ENCODE data around the gene TMCC3. TPM values are rescaled to one million over a fixed set of nuclear protein-coding genes. Genes with fewer than 3 reads are reported as not detected.
"Not testable (repeated sequence)": the region's sequence is repeated elsewhere in the genome, so short reads cannot be mapped to it uniquely, and the experiment has no call there.

Gene TMCC3
- total RNA-seq, 3 donors from 2014 or later: 40.8 to 97.2 (median 92.0) TPM

DNA sequence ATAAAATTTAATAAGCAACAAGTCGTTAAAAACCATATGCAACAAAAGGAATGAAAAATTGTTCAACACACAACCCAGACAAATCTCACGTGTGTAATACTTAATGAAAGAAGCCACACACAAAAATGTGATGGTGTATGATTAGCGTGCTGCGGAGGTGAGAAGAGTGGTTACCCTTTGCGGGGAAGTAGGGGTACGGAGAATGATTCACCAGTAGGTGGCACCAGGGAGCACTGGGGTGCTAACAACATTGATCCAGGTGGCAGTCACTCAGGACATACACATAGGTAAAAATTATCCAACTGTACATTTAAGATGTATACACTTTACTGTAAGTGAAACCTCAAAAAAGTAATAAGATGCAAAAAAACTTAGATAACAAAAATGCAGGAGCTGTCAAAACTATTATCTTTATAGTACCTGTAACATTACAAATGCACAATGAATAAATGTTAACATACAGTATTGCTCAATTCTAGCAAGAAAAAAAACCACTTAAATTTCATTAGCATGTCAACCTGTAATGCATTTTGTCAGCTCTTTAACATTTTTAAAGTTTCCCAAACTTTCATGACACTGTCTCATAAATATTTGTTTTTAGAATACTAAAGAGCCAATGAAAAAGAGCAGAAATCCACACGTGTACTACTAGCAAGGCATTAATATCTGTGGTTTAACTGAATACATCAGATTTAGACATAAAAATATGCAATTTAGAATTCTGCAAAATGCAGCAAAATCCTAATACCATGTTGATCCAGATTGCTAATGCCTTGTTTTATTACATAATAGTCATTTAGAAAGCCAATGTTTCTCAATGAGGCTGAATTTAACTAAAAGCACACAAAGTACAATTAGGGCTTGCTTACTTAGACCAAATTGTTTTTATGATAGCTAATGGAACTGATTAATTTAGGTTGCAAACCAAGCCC is 46.7 kb downstream of the TMCC3 start:
- Histone ChIP-seq H3K9me3 (peaks cover 6% of the 10 kb centered on the region), H3K36me3 (ENCODE audit: low read depth) (no peaks in the 10 kb centered on the region), H3K4me1 (ENCODE audit: low read depth) (no peaks in the 10 kb centered on the region), H3K4me3 (no peak overlapping the region)
- intact Hi-C loops (cut with DNase I, micrococcal nuclease): no loop called here
- TF ChIP-seq CTCF (IDR thresholded peaks at IDR 0.05): peak; percentile 63
- ATAC-seq (peak; percentile 78), DNase-seq (peak in 2 of 3 donors; percentile 67 to 77)

DNA sequence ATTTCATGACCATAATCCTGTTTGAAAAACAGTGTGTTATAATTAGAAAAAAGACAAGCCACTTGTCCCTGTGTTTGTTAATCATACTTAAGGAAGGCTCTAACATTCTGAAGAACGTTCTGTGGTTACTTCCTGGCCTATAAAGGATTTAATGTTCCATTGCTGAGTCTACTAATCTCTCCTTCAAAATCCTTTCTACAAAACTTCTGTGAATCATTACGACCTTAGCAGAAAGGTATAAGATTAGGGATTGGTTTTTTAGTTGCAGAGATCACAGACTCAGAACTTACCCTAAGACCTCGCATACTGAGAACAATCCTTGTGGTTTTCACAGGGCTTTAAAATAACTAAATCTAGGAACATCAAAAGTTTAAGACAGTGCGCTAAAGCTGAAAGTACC is 48.3 kb downstream of the TMCC3 start:
- intact Hi-C loops (cut with DNase I, micrococcal nuclease): no loop called here
- H3K4me1 ChIP-seq (ENCODE audit: low read depth): peaks cover 4% of the 10 kb centered on the region
- peaks cover 6% of the 10 kb centered on the region for H3K9me3 ChIP-seq
- H3K4me3 ChIP-seq: no peak overlapping the region
- H3K36me3 ChIP-seq (ENCODE audit: low read depth): no peaks in the 10 kb centered on the region
- DNase-seq (no peak), ATAC-seq (no peak)
- no peak for TF ChIP-seq CTCF (IDR thresholded peaks at IDR 0.05)

DNA sequence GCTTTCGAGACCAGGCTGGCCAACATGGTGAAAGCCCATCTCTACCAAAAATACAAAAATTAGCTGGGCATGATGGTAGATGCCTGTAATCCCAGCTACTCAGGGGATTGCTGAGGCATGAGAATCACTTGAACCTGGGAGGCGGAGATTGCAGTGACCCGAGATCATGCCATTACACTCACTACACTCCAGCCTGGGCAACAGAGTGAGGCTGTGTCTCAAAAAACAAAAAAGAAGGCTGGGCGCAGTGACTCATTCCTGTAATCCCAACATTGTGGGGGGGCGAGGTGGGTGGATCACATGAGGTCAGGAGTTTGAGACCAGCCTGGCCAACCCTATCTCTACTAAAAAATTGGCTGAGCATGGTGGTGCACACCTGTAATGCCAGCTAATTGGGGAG is 49.0 kb downstream of the TMCC3 start:
- H3K36me3 ChIP-seq (ENCODE audit: low read depth); intact Hi-C loops (cut with DNase I, micrococcal nuclease); DNase-seq; H3K9me3 ChIP-seq; ATAC-seq; H3K4me1 ChIP-seq (ENCODE audit: low read depth); H3K4me3 ChIP-seq: not testable (repeated sequence)

DNA sequence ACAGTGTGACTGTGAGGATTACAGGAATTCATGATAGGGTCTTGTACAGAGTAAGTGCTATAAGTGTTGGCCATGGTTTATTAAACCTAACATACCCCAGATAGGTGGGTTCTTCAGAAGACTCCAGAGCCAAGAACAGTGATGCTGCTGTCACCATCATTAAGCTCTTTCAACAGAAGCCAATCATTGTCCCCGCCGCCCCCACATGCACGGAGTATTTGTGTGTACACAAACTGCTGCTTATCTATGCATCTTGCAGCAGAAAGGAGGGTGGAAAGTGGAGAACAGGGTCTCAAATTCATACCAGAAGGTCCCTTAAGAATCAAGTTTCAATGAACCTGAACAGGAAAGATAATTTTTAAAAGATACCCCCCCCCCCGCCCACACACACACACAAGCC is 51.2 kb downstream of the TMCC3 start:
- ATAC-seq (no peak), DNase-seq (no peak)
- no peak for TF ChIP-seq CTCF (IDR thresholded peaks at IDR 0.05)
- intact Hi-C loops (cut with DNase I, micrococcal nuclease): no loop called here
- Histone ChIP-seq H3K4me1 (ENCODE audit: low read depth) (peaks cover 8% of the 10 kb centered on the region), H3K9me3 (no peaks in the 10 kb centered on the region), H3K36me3 (ENCODE audit: low read depth) (no peaks in the 10 kb centered on the region), H3K4me3 (no peak overlapping the region)

DNA sequence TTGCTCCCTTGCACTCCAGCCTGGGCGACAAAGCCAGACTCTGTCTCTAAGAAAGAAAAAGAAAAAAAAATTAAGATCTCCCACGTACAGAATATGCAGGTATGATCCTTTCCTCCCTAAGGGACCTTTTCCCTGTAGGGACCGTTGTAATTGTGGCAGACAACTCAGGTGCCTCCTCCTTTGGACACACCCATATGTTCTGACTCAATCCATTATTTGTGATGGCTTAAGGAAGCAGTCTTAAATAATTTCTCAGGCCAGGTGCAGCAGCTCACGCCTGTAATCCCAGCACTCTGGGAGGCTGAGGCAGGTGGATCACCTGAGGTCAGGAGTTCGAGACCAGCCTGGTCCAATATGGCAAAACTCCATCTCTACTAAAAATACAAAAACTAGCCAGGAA is 53.1 kb downstream of the TMCC3 start:
- Histone ChIP-seq H3K36me3 (ENCODE audit: low read depth) (no peaks in the 10 kb centered on the region), H3K4me1 (ENCODE audit: low read depth) (peaks cover 8% of the 10 kb centered on the region), H3K9me3 (no peaks in the 10 kb centered on the region), H3K4me3 (no peak overlapping the region)
- TF ChIP-seq CTCF (IDR thresholded peaks at IDR 0.05): no peak
- DNase-seq (peak in 1 of 3 donors; percentile 26), ATAC-seq (peak; percentile 92)
- intact Hi-C loops (cut with DNase I, micrococcal nuclease): no loop called here

- DNase-seq (no peak), ATAC-seq (no peak)
- no peak for TF ChIP-seq CTCF (IDR thresholded peaks at IDR 0.05)
- Histone ChIP-seq H3K4me3 (no peak overlapping the region), H3K9me3 (no peaks in the 10 kb centered on the region), H3K36me3 (ENCODE audit: low read depth) (no peaks in the 10 kb centered on the region), H3K4me1 (ENCODE audit: low read depth) (peaks cover 13% of the 10 kb centered on the region)
- intact Hi-C loops (cut with DNase I, micrococcal nuclease): no loop called here
Observed at GRCh38 chr12:94596596-94596995, 53.8 kb downstream of the TMCC3 start.

All from mucosa of descending colon (tissue), 3 donors.